Cortex of kidney (tissue), 1 donor: ENCODE data around the gene ZGLP1.
"Not testable (repeated sequence)": the region's sequence is repeated elsewhere in the genome, so short reads cannot be mapped to it uniquely, and the experiment has no call there.

Experiments
- DNase-seq: peaks from one replicate; lab custom pipeline; 2025; lab: John Stamatoyannopoulos, UW

Gene ZGLP1

DNA sequence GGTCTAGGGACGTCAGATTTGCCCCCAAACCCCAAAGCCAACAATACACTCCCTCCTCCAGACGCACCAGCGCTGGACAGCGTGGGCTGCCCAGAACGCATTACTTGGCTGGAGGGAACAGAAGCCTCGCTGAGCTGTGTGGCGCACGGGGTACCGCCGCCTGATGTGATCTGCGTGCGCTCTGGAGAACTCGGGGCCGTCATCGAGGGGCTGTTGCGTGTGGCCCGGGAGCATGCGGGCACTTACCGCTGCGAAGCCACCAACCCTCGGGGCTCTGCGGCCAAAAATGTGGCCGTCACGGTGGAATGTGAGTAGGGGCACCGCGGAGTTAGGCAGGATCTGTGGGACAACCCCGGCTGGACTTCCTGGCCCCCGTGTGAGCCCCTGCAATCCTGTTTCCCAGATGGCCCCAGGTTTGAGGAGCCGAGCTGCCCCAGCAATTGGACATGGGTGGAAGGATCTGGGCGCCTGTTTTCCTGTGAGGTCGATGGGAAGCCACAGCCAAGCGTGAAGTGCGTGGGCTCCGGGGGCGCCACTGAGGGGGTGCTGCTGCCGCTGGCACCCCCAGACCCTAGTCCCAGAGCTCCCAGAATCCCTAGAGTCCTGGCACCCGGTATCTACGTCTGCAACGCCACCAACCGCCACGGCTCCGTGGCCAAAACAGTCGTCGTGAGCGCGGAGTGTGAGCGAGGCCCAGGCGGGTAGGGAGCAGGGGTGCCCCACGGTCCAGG lies 15.8 kb downstream of the ZGLP1 start:
- no peak for DNase-seq

- DNase-seq = no peak
Observed at GRCh38 chr19:10292789-10293636, 16.6 kb downstream of the ZGLP1 start.

DNA sequence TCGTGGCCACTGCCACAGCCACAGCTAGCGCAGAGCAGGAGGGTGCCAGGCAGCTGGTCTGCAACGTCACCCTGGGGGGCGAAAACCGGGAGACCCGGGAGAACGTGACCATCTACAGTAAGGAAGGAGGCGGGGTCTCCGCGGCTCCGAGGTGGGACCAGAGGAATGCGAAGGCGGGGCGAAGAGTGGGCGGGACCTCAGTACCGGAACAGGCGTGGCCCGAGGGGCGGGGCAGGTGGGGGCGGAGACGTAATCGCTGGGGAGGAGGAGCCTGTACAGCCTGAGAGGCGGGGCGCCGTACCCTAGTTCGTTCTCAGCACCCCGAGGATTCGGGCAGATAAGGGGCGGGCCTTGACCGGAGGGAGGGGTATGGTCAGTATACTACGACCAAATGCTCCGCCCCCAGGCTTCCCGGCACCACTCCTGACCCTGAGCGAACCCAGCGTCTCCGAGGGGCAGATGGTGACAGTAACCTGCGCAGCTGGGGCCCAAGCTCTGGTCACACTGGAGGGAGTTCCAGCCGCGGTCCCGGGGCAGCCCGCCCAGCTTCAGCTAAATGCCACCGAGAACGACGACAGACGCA lies 17.3 kb downstream of the ZGLP1 start:
- DNase-seq = no peak

GRCh38 chr19:10291554-10292205 lies 17.9 kb downstream of the ZGLP1 start:
- no peak for DNase-seq

- no peak for DNase-seq
Observed at GRCh38 chr19:10290876-10291553, 18.6 kb downstream of the ZGLP1 start.

DNA sequence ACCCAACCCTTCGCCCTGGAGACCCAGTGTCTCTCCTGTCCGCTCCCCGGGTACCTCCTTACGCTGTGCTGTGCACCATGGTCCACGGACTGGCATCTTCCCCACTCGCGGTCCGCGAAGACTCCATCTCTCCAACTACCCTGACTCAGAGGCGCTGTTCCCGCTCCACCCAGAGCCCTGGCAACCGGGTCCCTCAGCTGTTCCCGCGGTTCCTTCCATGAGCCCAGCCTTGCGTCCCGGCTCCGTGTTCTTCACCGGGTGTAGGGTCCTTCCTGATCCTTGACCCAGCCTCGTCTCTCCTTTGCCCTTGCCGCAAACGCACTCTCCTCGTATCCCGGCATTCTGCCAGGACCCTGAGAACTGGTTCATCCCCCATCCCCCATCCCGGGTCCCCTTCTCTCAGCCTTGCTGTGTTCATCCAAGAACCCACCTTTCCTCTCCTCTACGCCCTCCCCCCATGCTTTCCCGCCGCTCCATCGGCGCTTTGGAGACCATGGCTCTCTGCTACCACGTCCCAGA lies 19.2 kb downstream of the ZGLP1 start:
- DNase-seq = no peak

DNA sequence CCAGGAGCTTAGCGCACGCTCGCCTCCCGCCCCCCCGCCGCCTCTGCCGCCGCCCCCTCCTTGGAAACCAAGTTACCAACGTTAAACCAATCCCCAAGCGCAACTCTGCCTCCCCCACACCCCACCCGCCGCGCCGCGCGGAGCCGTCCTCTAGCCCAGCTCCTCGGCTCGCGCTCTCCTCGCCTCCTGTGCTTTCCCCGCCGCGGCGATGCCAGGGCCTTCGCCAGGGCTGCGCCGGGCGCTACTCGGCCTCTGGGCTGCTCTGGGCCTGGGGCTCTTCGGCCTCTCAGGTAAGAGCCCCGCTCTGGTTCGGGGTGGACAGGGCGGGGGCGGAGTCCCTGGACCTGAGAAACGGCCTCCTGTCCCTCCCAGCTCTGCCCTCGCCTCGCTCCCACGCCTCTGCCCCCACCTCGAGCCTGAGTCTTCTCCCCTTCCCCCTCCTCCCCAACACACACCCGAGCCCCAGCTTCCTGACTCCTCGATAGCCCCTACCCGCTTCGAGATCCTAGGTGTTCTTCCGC lies 19.7 kb downstream of the ZGLP1 start, which contains the start of gene ICAM5:
Gene ICAM5, plus strand, starts transcription at position 117 of the 521 bp plus-strand sequence. Its CDS starts 92 bp downstream, at position 209.
- no peak for DNase-seq

DNA sequence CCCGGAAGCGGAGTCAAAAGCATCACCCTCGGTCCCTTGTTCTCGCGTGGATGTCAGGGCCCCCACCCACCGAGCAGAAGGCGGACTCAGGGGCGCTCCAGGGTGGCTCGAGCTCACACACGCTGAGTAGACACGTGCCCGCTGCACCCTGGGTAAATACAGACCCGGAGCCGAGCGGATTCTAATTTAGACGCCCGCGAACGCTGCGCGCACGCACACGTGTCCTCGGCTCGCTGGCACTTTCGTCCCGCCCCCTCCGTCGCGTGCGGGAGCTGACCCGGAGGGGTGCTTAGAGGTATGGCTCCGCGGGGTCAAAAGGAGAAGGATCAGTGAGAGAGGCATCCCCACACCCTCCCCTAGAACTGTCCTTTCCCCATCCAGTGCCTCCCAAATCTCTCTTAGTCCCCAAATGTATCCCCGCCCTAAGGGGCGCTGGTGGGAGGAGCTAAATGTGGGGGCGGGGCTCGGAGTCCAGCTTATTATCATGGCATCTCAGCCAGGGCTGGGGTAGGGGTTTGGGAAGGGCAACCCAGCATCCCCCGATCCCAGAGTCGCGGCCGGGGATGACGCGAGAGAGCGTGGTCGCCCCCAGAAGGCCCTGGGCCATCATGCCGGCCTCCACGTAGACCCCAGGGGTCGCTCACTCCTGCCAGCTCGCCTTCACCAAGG lies 20.3 kb downstream of the ZGLP1 start:
- no peak for DNase-seq

GRCh38 chr19:10288662-10289166 lies 20.9 kb downstream of the ZGLP1 start:
- no peak for DNase-seq

DNA sequence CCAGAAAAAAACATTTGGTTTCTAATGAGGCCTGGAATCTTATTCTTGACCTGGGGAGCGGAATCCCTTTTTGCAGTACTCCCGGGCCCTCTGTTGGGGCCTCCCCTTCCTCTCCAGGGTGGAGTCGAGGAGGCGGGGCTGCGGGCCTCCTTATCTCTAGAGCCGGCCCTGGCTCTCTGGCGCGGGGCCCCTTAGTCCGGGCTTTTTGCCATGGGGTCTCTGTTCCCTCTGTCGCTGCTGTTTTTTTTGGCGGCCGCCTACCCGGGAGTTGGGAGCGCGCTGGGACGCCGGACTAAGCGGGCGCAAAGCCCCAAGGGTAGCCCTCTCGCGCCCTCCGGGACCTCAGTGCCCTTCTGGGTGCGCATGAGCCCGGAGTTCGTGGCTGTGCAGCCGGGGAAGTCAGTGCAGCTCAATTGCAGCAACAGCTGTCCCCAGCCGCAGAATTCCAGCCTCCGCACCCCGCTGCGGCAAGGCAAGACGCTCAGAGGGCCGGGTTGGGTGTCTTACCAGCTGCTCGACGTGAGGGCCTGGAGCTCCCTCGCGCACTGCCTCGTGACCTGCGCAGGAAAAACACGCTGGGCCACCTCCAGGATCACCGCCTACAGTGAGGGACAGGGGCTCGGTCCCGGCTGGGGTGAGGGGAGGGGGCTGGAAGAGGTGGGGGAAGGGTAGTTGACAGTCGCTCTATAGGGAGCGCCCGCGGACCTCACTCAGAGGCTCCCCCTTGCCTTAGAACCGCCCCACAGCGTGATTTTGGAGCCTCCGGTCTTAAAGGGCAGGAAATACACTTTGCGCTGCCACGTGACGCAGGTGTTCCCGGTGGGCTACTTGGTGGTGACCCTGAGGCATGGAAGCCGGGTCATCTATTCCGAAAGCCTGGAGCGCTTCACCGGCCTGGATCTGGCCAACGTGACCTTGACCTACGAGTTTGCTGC lies 22.5 kb downstream of the ZGLP1 start, which contains the start of gene ICAM4:
Gene ICAM4, plus strand, starts transcription at position 153 of the 935 bp plus-strand sequence. Its CDS starts 58 bp downstream, at position 211.
- no peak for DNase-seq

- DNase-seq = no peak
Observed at GRCh38 chr19:10285393-10285792, 24.2 kb downstream of the ZGLP1 start.

DNA sequence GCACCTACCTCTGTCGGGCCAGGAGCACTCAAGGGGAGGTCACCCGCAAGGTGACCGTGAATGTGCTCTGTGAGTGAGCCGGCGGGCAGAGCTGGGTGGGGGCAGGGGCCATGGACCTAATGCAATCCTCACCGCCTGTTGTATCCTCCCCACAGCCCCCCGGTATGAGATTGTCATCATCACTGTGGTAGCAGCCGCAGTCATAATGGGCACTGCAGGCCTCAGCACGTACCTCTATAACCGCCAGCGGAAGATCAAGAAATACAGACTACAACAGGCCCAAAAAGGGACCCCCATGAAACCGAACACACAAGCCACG lies 24.7 kb downstream of the ZGLP1 start:
- no peak for DNase-seq

DNA sequence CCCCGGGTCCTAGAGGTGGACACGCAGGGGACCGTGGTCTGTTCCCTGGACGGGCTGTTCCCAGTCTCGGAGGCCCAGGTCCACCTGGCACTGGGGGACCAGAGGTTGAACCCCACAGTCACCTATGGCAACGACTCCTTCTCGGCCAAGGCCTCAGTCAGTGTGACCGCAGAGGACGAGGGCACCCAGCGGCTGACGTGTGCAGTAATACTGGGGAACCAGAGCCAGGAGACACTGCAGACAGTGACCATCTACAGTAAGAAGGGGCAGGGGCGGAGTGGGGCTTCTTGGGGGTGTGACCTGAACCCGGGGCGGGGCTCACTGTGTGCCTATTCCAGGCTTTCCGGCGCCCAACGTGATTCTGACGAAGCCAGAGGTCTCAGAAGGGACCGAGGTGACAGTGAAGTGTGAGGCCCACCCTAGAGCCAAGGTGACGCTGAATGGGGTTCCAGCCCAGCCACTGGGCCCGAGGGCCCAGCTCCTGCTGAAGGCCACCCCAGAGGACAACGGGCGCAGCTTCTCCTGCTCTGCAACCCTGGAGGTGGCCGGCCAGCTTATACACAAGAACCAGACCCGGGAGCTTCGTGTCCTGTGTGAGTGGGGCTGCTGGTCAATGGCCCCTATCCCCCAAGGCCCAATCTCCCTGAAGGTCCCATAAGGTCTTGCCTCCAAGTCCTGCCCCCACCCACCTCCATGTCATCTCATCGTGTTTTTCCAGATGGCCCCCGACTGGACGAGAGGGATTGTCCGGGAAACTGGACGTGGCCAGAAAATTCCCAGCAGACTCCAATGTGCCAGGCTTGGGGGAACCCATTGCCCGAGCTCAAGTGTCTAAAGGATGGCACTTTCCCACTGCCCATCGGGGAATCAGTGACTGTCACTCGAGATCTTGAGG lies 25.3 kb downstream of the ZGLP1 start:
- no peak for DNase-seq

DNA sequence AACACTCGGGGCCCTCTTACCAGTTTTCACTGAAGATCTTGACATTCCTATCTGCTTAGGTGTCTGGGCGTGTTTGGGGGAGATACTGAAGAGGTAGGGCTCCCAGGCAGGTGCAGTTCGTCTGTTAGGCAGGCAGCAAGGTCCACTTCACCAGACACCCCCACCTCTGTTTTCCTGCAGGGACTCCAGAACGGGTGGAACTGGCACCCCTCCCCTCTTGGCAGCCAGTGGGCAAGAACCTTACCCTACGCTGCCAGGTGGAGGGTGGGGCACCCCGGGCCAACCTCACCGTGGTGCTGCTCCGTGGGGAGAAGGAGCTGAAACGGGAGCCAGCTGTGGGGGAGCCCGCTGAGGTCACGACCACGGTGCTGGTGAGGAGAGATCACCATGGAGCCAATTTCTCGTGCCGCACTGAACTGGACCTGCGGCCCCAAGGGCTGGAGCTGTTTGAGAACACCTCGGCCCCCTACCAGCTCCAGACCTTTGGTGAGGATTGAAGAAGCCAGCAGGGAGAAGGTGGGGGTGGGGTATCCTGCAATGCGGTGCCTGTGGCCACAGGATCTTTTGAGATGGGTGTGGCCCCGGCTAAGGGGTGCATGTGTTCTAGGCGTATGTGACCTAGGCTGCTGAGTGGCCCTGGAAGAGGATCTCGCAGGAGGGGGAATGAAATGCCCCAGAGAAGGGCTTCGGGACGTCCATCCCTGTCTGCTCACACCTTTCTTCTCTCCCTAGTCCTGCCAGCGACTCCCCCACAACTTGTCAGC lies 26.1 kb downstream of the ZGLP1 start:
- no peak for DNase-seq

- not testable (repeated sequence) for DNase-seq
Observed at GRCh38 chr19:10282043-10282442, 27.6 kb downstream of the ZGLP1 start.

- no peak for DNase-seq
Observed at GRCh38 chr19:10279737-10280442, 29.7 kb downstream of the ZGLP1 start.

- no peak for DNase-seq
Observed at GRCh38 chr19:10278935-10279334, 30.7 kb downstream of the ZGLP1 start.
